Activated CD8-positive, alpha-beta T cell treated with anti-CD3 and anti-CD28 coated beads, Interleukin-2, amount 10 ng/mL, durations not matched to agents 7 days and 5 days (primary cell): Measurements from ENCODE around the gene BAG3. TPM values are rescaled to one million over a fixed set of nuclear protein-coding genes. Genes with fewer than 3 reads are reported as not detected.
A peak's percentile ranks its signal among the peaks of the same experiment; 100 is the strongest.

Experiments
- ATAC-seq: fragments of 150-1000 bp; cut with Tn5 transposase; one replicate; pipeline ENCODE4 v1.10.0; 2021; ENCODE audit warnings: moderate library complexity
- CTCF ChIA-PET: fragments of 350-600 bp; sonication (Branson Sonifier 250); formaldehyde crosslinking; loops from one replicate; lab custom pipeline; 2021; ENCODE audit warnings: antibody characterized with exemption; lab: Charles Lee
- POLR2A ChIA-PET: fragments of 350-600 bp; sonication (Branson Sonifier 250); formaldehyde crosslinking; loops from one replicate; lab custom pipeline; 2021; ENCODE audit warnings: antibody characterized with exemption; lab: Charles Lee
- DNase-seq: peaks from one replicate; pipeline ENCODE4 v3.0.0-alpha.2; 2020
- H3K27ac Mint-ChIP-seq: one replicate; pipeline ENCODE4 v1.8.0; 2021; ENCODE audit warnings: mild to moderate bottlenecking, mixed read lengths
- H3K27me3 Mint-ChIP-seq: one replicate; pipeline ENCODE4 v1.8.0; 2021; ENCODE audit warnings: low read depth, mixed read lengths
- H3K36me3 Mint-ChIP-seq: one replicate; pipeline ENCODE4 v1.8.0; 2021; ENCODE audit warnings: low read depth, mixed read lengths
- H3K4me1 Mint-ChIP-seq: one replicate; pipeline ENCODE4 v1.8.0; 2021; ENCODE audit warnings: low read depth, mixed read lengths
- H3K4me3 Mint-ChIP-seq: one replicate; pipeline ENCODE4 v1.8.0; 2021; ENCODE audit warnings: mild to moderate bottlenecking, mixed read lengths
- H3K9me3 Mint-ChIP-seq: one replicate; pipeline ENCODE4 v1.8.0; 2022; ENCODE audit warnings: mixed read lengths; ENCODE audit not compliant: insufficient read depth
- total RNA-seq, 2 experiments: library from RNA; stranded (reverse); gene quantifications; one replicate each; pipeline ENCODE4 v1.2.3, GENCODE V29; 2021

BAG3 gene
- total RNA-seq, 2 experiments from 2014 or later = 14.2 to 14.7 TPM

DNA sequence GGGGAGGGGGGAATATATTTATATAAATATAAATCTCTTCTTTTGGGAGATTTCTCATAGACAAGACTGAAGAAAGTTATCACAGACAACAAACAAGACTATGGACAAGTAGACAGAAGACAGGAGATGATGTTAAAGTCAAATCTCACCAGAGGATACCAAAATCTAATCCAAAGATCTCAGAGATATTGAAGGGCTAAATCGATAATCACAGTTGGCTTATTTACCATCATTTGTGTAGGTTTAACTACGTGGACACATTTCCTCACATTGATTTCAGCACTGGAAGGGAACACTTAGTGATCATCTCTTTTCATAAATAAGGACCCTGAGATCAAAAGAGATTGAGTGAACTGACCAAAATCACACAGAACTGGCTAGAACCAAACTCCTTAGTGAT is 72.0 kb downstream of the BAG3 start:
- no peak overlapping the region for H3K27ac Mint-ChIP-seq
- H3K36me3 Mint-ChIP-seq = no peaks in the 10 kb centered on the region
- ChIA-PET CTCF (interaction anchor here (0.8 kb wide), 1 partner anchor 27 kb away, joined by 3 read pairs; no protein-coding TSS in a partner anchor), POLR2A (no interaction called here)
- H3K4me1 Mint-ChIP-seq = peaks cover 33% of the 10 kb centered on the region
- DNase-seq = no peak
- H3K9me3 Mint-ChIP-seq = no peaks in the 10 kb centered on the region
- no peaks in the 10 kb centered on the region for H3K27me3 Mint-ChIP-seq
- no peak for ATAC-seq
- no peak overlapping the region for H3K4me3 Mint-ChIP-seq

DNA sequence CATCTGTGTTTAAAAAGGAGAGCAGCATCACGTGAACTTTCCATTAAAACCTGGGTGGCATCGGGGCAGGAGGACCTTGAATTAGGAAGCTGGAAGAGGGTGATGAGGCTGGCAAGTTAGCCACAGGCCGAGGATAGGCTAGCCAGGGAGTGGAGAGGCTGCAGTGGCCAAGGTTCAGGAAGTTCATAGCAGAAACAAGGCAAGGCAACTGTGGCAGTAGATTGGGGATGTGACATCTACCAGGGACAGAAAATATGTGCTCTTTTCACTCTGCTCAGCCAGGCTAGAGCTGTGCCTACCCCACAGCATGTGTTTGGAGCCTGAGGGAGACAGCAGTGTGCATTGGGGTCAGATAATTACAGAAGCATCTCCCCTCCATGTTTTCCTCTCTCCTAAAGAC is 72.4 kb downstream of the BAG3 start:
- POLR2A ChIA-PET = no interaction called here

DNA sequence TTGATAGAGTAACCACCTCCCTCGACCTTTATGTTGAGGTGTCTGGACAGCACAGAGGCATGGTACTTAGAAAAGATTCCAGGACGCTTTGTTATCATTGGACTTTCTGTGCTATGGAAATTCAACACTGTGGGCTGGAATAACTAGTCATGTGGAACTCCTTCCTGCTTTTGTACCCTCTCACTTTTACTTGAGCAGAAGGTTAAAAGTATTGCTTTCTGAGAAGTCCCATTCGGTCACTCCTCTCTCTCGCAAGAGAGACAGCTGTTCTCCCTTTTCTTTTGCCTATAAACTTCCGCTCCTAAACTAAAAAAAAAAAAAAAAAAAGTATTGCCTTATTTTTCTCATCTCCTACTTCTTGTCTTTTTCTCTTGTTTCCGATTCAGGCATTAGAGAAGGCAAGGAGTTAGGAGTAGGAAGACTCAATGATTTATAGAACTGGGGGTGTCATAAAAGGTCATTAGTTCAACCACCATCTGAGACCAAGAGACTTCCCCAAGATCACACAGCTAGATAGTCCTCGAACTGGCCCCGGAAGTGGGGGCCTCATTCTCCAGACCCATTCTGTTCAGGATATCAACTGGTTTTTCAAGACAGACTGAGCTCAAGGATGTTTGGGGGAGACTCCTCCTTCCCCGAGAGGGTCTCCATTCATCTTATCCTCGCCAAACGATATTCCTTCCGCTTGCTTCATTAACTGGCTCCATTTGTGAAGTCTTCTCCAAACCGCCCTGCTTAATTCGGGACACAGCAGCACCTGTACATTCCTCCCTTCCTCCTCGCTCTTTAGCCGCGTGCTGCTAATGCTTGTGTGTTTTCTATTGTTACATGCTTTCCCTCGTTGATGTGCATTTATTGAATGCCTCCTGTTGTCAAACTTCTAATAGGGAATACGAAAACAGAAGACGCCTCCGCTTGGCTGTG is 73.7 kb downstream of the BAG3 start:
- ChIA-PET POLR2A (interaction anchor here (0.6 to 2.2 kb wide), 10 partner anchors 9 to 148 kb away, joined by 3 to 20 read pairs (median 4); partner anchors contain the start of genes BAG3 and MCMBP), CTCF (interaction anchor here (0.7 to 5.7 kb wide), 15 partner anchors 9 to 182 kb away, joined by 3 to 57 read pairs (median 5); partner anchors contain the start of gene RGS10)
- Mint-ChIP-seq H3K36me3 (no peaks in the 10 kb centered on the region), H3K4me3 (peak overlapping the region; percentile 74), H3K9me3 (no peaks in the 10 kb centered on the region), H3K27ac (peak overlapping the region; percentile 65), H3K4me1 (peaks cover 46% of the 10 kb centered on the region), H3K27me3 (no peaks in the 10 kb centered on the region)
- DNase-seq (no peak), ATAC-seq (no peak)

More for the DNA sequence above, 72.4 kb downstream of the BAG3 start:
- Mint-ChIP-seq H3K27me3 (no peaks in the 10 kb centered on the region), H3K4me1 (peaks cover 38% of the 10 kb centered on the region), H3K27ac (no peak overlapping the region), H3K9me3 (no peaks in the 10 kb centered on the region), H3K4me3 (no peak overlapping the region), H3K36me3 (no peaks in the 10 kb centered on the region)
- CTCF ChIA-PET = interaction anchor here (0.8 to 5.7 kb wide), 4 partner anchors 10 to 136 kb away, joined by 3 to 57 read pairs (median 6); no protein-coding TSS in a partner anchor
- DNase-seq = no peak
- no peak for ATAC-seq

DNA sequence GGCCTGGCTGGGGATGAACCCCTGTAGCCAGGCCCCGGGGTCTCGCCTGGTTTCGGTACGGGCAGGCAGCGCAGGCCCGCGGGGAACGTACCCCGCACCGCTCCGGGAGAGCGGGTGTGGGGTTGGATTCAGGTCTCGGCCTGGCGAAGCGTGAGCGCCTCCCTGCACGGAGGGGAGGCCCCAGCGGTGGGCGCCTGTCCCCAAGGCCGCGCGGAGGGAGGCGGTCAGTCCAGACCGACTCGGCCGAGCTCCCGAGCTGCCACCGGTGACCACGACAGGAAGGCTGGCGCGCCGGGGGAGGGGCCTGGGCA is 74.3 kb downstream of the BAG3 start:
- CTCF ChIA-PET = interaction anchor here (0.7 to 5.7 kb wide), 12 partner anchors 9 to 183 kb away, joined by 3 to 57 read pairs (median 6); partner anchors contain the start of gene RGS10
- DNase-seq = no peak
- H3K27me3 Mint-ChIP-seq = no peaks in the 10 kb centered on the region
- H3K27ac Mint-ChIP-seq = peak overlapping the region; percentile 65
- H3K4me1 Mint-ChIP-seq = peaks cover 46% of the 10 kb centered on the region
- no peaks in the 10 kb centered on the region for H3K9me3 Mint-ChIP-seq
- H3K36me3 Mint-ChIP-seq = peaks cover 4% of the 10 kb centered on the region
- POLR2A ChIA-PET = interaction anchor here (0.5 to 2.2 kb wide), 13 partner anchors 9 to 1697 kb away, joined by 3 to 20 read pairs (median 3); partner anchors contain the start of genes BAG3 and MCMBP
- peak overlapping the region; percentile 74 for H3K4me3 Mint-ChIP-seq
- no peak for ATAC-seq

DNA sequence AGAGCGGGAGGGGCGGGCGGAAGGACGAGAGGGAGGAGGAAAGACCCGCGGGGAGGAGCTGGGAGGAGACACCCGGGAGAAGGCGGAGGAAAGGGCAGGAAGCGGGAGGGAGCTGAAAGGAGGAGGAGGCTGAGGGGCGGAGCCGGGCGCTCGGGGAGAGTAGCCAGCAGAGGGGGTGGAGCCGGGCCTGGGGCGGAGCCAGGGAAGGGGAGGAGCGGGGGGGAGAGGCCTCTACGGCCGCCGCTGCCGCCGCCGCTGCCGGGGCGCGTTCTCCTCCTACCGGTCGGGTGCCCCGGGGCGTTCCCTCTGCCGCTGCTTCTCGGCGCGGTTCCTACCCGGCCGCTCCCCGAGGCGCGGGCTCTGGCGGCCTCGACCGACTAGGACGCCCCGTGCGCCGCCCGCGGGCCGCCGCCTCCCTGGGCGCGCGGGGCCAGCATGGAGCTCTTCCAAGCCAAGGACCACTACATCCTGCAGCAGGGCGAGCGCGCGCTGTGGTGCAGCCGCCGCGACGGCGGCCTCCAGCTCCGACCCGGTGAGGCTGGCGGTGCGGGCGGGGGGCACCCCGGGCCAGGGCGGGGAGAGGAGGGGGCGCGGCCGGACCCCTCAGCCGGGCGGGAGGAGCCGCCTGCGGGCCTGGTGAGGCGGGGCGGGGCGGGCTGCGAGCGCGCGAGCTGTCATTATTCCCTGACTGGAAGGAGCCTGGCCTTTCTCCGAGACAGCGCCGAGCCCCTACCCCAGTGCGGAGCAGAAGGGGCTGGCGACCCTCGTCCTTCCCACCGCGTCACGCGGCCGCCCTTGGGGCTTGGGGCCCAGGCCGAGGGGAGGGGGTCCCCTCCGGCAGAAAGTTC is 74.9 kb downstream of the BAG3 start, which contains the start of gene INPP5F:
Gene INPP5F, plus strand, starts transcription at position 223 of the 848 bp plus-strand sequence. Its CDS starts 213 bp downstream, at position 436.
- H3K36me3 Mint-ChIP-seq = peaks cover 4% of the 10 kb centered on the region
- no peaks in the 10 kb centered on the region for H3K9me3 Mint-ChIP-seq
- H3K4me1 Mint-ChIP-seq = peaks cover 46% of the 10 kb centered on the region
- H3K27me3 Mint-ChIP-seq = no peaks in the 10 kb centered on the region
- peak; percentile 99 for DNase-seq
- peak within 1 kb of the TSS; percentile 81 for H3K27ac Mint-ChIP-seq
- CTCF ChIA-PET = interaction anchor here (0.7 to 5.7 kb wide), 14 partner anchors 9 to 183 kb away, joined by 3 to 57 read pairs (median 4); partner anchors contain the start of gene RGS10
- H3K4me3 Mint-ChIP-seq = peak within 1 kb of the TSS; percentile 87
- POLR2A ChIA-PET = interaction anchor here (0.5 to 2.2 kb wide), 13 partner anchors 9 to 1697 kb away, joined by 3 to 20 read pairs (median 3); partner anchors contain the start of genes BAG3 and MCMBP
- peak; percentile 94 for ATAC-seq

DNA sequence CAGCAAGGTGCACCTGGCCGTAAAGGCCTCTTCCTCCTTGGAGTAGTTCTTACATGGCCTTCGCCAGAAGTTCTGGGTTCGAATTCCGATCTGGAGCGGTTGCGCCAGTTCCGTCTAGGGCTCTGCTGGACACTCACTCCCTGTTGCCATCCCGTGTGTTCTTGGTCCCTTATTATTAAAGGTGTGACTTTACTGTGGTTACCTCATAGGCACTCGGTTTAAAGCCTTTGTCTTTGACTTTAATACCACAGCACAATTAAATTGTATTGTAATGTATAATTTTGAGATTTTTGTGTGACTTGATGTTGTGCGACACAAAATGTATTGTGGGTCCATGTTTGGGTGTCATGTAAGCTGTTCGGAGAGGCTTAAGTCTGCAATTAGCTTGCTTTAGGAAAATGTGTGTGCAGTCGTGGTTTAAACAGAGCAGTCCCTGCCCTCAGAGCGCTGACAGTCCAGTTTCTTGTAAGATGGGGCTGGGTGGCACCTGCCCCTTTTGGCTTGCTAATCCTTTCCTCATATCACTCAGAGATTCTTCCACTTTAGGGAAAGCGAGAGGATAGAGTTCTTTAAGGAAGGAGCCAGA is 75.6 kb downstream of the BAG3 start:
- H3K36me3 Mint-ChIP-seq = peaks cover 7% of the 10 kb centered on the region
- POLR2A ChIA-PET = interaction anchor here (1.0 to 2.2 kb wide), 6 partner anchors 8 to 146 kb away, joined by 3 to 20 read pairs (median 8); partner anchors contain the start of gene MCMBP
- H3K4me3 Mint-ChIP-seq = peak overlapping the region; percentile 87
- DNase-seq (no peak), ATAC-seq (no peak)
- peak overlapping the region; percentile 81 for H3K27ac Mint-ChIP-seq
- peaks cover 46% of the 10 kb centered on the region for H3K4me1 Mint-ChIP-seq
- no peaks in the 10 kb centered on the region for H3K27me3 Mint-ChIP-seq
- H3K9me3 Mint-ChIP-seq = no peaks in the 10 kb centered on the region
- CTCF ChIA-PET = interaction anchor here (1.0 to 5.7 kb wide), 9 partner anchors 8 to 147 kb away, joined by 3 to 57 read pairs (median 6); no protein-coding TSS in a partner anchor

Other genes starting within 250 kb of the BAG3 start
- gene RGS10, start 108.7 kb upstream of the BAG3 start, total RNA-seq = 100 to 1,000 TPM; 166 TPM
- gene TIAL1, start 54.4 kb upstream of the BAG3 start, total RNA-seq = 100 to 1,000 TPM; 173 to 177 TPM
- 10 to 100 TPM; 15.9 to 17.6 TPM for gene INPP5F, start 74.7 kb downstream of the BAG3 start, total RNA-seq
- gene MCMBP, start 221.5 kb downstream of the BAG3 start, total RNA-seq = 10 to 100 TPM; 95.2 to 95.9 TPM
- 10 to 100 TPM; 53.8 to 58.9 TPM for gene SEC23IP, start 241.3 kb downstream of the BAG3 start, total RNA-seq